Liver (tissue), 9 donors: ENCODE measurements around the gene LANCL1. TPM values are rescaled to one million over a fixed set of nuclear protein-coding genes. Genes with fewer than 3 reads are reported as not detected.

Experiments used
- DNase-seq: peaks from one replicate; pipeline ENCODE4 v3.0.0-alpha.2; 2017; ENCODE audit warnings: low spot score
- H3K27ac ChIP-seq, 2 donors: one replicate each; pipeline ENCODE4 v1.7.0; 2013; ENCODE audit warnings: inconsistent platforms in 2 of 2, low read length in 2 of 2, control low read depth in 1 of 2, low read depth in 1 of 2, mild to moderate bottlenecking in 1 of 2
- H3K27me3 ChIP-seq, 4 donors: one replicate each; pipeline versions ENCODE4 v1.6.1 to v1.7.0; 2013; ENCODE audit warnings: low read length in 3 of 4, inconsistent platforms in 1 of 4, mild to moderate bottlenecking in 1 of 4, moderate library complexity in 1 of 4; ENCODE audit not compliant: control insufficient read depth in 4 of 4, insufficient read depth in 4 of 4
- H3K36me3 ChIP-seq, 4 donors: one replicate each; pipeline versions ENCODE4 v1.6.1 to v1.7.0; 2013; ENCODE audit warnings: low read length in 3 of 4, mild to moderate bottlenecking in 3 of 4, low read depth in 1 of 4, moderate library complexity in 1 of 4; ENCODE audit not compliant: control insufficient read depth in 4 of 4, insufficient read depth in 3 of 4
- H3K4me1 ChIP-seq, 4 donors: one replicate each; pipeline versions ENCODE4 v1.6.1 to v1.7.0; 2013; ENCODE audit warnings: low read length in 3 of 4, mild to moderate bottlenecking in 3 of 4, moderate library complexity in 1 of 4; ENCODE audit not compliant: control insufficient read depth in 4 of 4, insufficient read depth in 4 of 4
- H3K4me3 ChIP-seq, 3 donors: one replicate each; pipeline versions ENCODE4 v1.6.1 to v1.7.0; 2013; ENCODE audit warnings: low read length in 3 of 3, control low read depth in 1 of 3, low read depth in 1 of 3, mild to moderate bottlenecking in 1 of 3
- H3K9ac ChIP-seq, 2 donors: one replicate each; pipeline ENCODE4 v1.7.0; 2013; ENCODE audit warnings: low read length in 2 of 2, mild to moderate bottlenecking in 2 of 2, moderate library complexity in 2 of 2, control low read depth in 1 of 2, low read depth in 1 of 2
- H3K9me3 ChIP-seq, 4 donors: one replicate each; pipeline versions ENCODE4 v1.6.1 to v1.7.0; 2013; ENCODE audit warnings: low read length in 3 of 4; ENCODE audit not compliant: control insufficient read depth in 4 of 4
- EGR1 ChIP-seq, 2 donors: IDR thresholded peaks; 2 replicates each; pipeline ENCODE4 v1.6.1; 2016 to 2018; ENCODE audit warnings: antibody characterized with exemption in 2 of 2, low read depth in 2 of 2
- FOXA1 ChIP-seq: IDR thresholded peaks from 2 replicates; pipeline ENCODE4 v1.6.1; 2016; ENCODE audit warnings: antibody characterized with exemption
- FOXA2 ChIP-seq: IDR thresholded peaks from 2 replicates; pipeline ENCODE4 v1.6.1; 2016; ENCODE audit warnings: antibody characterized with exemption
- GABPA ChIP-seq, 2 donors: IDR thresholded peaks in 1 of 2; conservative IDR thresholded peaks in 1 of 2; 2 replicates each; pipeline ENCODE4 v1.6.1; 2016; ENCODE audit warnings: antibody characterized with exemption in 2 of 2, mild to moderate bottlenecking in 1 of 2, moderate library complexity in 1 of 2
- HNF4A ChIP-seq, 2 donors: conservative IDR thresholded peaks; 2 replicates each; pipeline ENCODE4 v1.6.1; 2016; ENCODE audit warnings: antibody characterized with exemption in 2 of 2, mild to moderate bottlenecking in 2 of 2
- HNF4G ChIP-seq: IDR thresholded peaks from 2 replicates; pipeline ENCODE4 v1.6.1; 2016; ENCODE audit warnings: antibody characterized with exemption
- JUND ChIP-seq, 2 donors: IDR thresholded peaks; 2 replicates each; pipeline ENCODE4 v1.6.1; 2016; ENCODE audit warnings: antibody characterized with exemption in 2 of 2
- NR2F2 ChIP-seq: IDR thresholded peaks from 2 replicates; pipeline ENCODE4 v1.6.1; 2016; ENCODE audit warnings: antibody characterized with exemption
- RAD21 ChIP-seq, 2 donors: IDR thresholded peaks; 2 replicates each; pipeline ENCODE4 v1.6.1; 2016; ENCODE audit warnings: antibody characterized with exemption in 2 of 2, mild to moderate bottlenecking in 2 of 2
- RXRA ChIP-seq, 2 donors: IDR thresholded peaks; 2 replicates each; pipeline ENCODE4 v1.6.1; 2017 to 2018; ENCODE audit warnings: antibody characterized with exemption in 2 of 2, mild to moderate bottlenecking in 1 of 2
- SP1 ChIP-seq: IDR thresholded peaks from 2 replicates; pipeline ENCODE4 v1.6.1; 2018; ENCODE audit warnings: antibody characterized with exemption, mild to moderate bottlenecking
- TAF1 ChIP-seq: conservative IDR thresholded peaks from 2 replicates; pipeline ENCODE4 v1.6.1; 2016; ENCODE audit warnings: antibody characterized with exemption, mild to moderate bottlenecking
- YY1 ChIP-seq: IDR thresholded peaks from 2 replicates; pipeline ENCODE4 v1.6.1; 2016; ENCODE audit warnings: antibody characterized with exemption, mild to moderate bottlenecking
- WGBS: extraction: QIAGEN DNeasy Blood & Tissue Kit; methylation state at CpG from one replicate; pipeline ENCODE4 v1.1.7; 2013; 5-methylcytosine and 5-hydroxymethylcytosine counted together
- polyA plus RNA-seq, 2 donors: library from polyadenylated mRNA; stranded (reverse) in 1 of 2; unstranded in 1 of 2; fragments of 200-250 nt in 1 of 2; fragments of >200 nt in 1 of 2; fragmentation: Nextera tagmentation in 1 of 2; extraction: Ambion mirVana in 1 of 2; gene quantifications; one replicate each; pipeline versions ENCODE4 v1.2.1 to v1.2.3, GENCODE V29; 2013 to 2015
- total RNA-seq, 2 donors: library from RNA; depleted of rRNA; stranded (reverse); fragments of >200 nt; gene quantifications; one replicate each; pipeline ENCODE4 v1.2.3, GENCODE V29; 2014
- TF ChIP-seq, protein P1 (sequence below): IDR thresholded peaks from 2 replicates; pipeline ENCODE4 v1.6.1; 2016; ENCODE audit warnings: antibody characterized with exemption
- TF ChIP-seq, protein P2 (sequence below): IDR thresholded peaks from 2 replicates; pipeline ENCODE4 v1.6.1; 2016; ENCODE audit warnings: antibody characterized with exemption, mild to moderate bottlenecking
- TF ChIP-seq, protein P3 (sequence below): IDR thresholded peaks from 2 replicates; pipeline ENCODE4 v1.6.1; 2016; ENCODE audit warnings: antibody characterized with exemption
- TF ChIP-seq, protein P4 (sequence below): IDR thresholded peaks from 2 replicates; pipeline ENCODE4 v1.6.1; 2016; ENCODE audit warnings: antibody characterized with exemption
- TF ChIP-seq, protein P5 (sequence below): fragments of 150-350 bp; IDR thresholded peaks from 2 replicates; pipeline ENCODE4 v1.5.1; 2017; ENCODE audit warnings: improper control_type of control experiment, low read depth, low read length; ENCODE audit not compliant: missing input control
- donor health status: healthy.
- donor health status: healthy.
- donor health status: healthy.
- donor health status: healthy.
- donor health status: healthy.

Gene LANCL1
- total and polyA plus RNA-seq, 4 donors = 7.2 to 21.0 (median 12.1) TPM

DNA sequence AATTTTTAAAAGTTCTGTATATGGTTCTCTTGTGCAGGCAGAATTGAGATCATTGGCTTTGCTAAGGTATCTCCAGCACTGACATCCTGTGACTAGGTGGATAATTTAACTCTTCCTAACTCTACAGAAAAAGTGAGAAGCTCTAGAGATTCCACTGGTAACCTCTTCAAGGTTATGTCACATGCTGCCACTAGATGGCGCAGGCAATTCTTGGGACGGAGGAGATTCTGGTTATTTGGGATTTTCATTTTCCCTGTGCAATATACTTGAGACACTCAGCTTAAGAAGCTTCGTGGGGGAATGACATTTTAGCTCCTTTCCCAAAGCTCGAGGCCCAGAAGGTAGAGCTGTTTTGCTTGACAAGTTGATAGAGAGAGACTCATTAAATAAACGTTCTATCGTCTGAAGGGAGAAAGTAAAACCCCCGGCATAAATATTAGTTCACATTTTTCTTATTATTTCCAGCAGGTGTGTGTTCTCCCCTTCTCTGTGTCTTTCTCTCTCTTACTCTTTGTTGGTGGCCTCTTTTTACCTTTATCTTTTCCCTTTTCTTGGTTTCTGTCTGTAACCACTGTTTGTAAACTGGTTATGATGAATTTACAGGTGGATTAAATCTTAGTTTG is 26.6 kb upstream of the LANCL1 start:
- H3K9me3 ChIP-seq = no peaks in the 10 kb centered on the region
- H3K4me3 ChIP-seq = peak overlapping the region; percentile 27 to 73 (median 62)
- H3K9ac ChIP-seq = peak overlapping the region; percentile 35 to 80
- H3K4me1 ChIP-seq = peaks cover 0 to 14% (median 3%) of the 10 kb centered on the region in 4 donors
- peak; percentile 58 for DNase-seq
- H3K27me3 ChIP-seq = no peaks in the 10 kb centered on the region
- no peak for TF ChIP-seq TAF1
- no peak for TF ChIP-seq JUND (IDR thresholded peaks at IDR 0.05)
- TF ChIP-seq FOXA2 = no peak
- TF ChIP-seq FOXA1 = no peak
- TF ChIP-seq, protein P1, sequence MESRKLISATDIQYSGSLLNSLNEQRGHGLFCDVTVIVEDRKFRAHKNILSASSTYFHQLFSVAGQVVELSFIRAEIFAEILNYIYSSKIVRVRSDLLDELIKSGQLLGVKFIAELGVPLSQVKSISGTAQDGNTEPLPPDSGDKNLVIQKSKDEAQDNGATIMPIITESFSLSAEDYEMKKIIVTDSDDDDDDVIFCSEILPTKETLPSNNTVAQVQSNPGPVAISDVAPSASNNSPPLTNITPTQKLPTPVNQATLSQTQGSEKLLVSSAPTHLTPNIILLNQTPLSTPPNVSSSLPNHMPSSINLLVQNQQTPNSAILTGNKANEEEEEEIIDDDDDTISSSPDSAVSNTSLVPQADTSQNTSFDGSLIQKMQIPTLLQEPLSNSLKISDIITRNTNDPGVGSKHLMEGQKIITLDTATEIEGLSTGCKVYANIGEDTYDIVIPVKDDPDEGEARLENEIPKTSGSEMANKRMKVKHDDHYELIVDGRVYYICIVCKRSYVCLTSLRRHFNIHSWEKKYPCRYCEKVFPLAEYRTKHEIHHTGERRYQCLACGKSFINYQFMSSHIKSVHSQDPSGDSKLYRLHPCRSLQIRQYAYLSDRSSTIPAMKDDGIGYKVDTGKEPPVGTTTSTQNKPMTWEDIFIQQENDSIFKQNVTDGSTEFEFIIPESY = no peak
- TF ChIP-seq, protein P2, sequence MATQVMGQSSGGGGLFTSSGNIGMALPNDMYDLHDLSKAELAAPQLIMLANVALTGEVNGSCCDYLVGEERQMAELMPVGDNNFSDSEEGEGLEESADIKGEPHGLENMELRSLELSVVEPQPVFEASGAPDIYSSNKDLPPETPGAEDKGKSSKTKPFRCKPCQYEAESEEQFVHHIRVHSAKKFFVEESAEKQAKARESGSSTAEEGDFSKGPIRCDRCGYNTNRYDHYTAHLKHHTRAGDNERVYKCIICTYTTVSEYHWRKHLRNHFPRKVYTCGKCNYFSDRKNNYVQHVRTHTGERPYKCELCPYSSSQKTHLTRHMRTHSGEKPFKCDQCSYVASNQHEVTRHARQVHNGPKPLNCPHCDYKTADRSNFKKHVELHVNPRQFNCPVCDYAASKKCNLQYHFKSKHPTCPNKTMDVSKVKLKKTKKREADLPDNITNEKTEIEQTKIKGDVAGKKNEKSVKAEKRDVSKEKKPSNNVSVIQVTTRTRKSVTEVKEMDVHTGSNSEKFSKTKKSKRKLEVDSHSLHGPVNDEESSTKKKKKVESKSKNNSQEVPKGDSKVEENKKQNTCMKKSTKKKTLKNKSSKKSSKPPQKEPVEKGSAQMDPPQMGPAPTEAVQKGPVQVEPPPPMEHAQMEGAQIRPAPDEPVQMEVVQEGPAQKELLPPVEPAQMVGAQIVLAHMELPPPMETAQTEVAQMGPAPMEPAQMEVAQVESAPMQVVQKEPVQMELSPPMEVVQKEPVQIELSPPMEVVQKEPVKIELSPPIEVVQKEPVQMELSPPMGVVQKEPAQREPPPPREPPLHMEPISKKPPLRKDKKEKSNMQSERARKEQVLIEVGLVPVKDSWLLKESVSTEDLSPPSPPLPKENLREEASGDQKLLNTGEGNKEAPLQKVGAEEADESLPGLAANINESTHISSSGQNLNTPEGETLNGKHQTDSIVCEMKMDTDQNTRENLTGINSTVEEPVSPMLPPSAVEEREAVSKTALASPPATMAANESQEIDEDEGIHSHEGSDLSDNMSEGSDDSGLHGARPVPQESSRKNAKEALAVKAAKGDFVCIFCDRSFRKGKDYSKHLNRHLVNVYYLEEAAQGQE = no peak
- TF ChIP-seq RAD21 (IDR thresholded peaks at IDR 0.05) = peak; percentile 83 to 89
- TF ChIP-seq, protein P3, sequence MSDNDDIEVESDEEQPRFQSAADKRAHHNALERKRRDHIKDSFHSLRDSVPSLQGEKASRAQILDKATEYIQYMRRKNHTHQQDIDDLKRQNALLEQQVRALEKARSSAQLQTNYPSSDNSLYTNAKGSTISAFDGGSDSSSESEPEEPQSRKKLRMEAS = no peak
- TF ChIP-seq, protein P4, sequence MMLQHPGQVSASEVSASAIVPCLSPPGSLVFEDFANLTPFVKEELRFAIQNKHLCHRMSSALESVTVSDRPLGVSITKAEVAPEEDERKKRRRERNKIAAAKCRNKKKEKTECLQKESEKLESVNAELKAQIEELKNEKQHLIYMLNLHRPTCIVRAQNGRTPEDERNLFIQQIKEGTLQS = no peak
- no peak for TF ChIP-seq RXRA (IDR thresholded peaks at IDR 0.05)
- TF ChIP-seq, protein P5, sequence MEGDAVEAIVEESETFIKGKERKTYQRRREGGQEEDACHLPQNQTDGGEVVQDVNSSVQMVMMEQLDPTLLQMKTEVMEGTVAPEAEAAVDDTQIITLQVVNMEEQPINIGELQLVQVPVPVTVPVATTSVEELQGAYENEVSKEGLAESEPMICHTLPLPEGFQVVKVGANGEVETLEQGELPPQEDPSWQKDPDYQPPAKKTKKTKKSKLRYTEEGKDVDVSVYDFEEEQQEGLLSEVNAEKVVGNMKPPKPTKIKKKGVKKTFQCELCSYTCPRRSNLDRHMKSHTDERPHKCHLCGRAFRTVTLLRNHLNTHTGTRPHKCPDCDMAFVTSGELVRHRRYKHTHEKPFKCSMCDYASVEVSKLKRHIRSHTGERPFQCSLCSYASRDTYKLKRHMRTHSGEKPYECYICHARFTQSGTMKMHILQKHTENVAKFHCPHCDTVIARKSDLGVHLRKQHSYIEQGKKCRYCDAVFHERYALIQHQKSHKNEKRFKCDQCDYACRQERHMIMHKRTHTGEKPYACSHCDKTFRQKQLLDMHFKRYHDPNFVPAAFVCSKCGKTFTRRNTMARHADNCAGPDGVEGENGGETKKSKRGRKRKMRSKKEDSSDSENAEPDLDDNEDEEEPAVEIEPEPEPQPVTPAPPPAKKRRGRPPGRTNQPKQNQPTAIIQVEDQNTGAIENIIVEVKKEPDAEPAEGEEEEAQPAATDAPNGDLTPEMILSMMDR = peak; percentile 85
- no peak for TF ChIP-seq EGR1 (IDR thresholded peaks at IDR 0.05; ENCODE audit: low read depth in 2 of 2)
- no peak for TF ChIP-seq YY1
- TF ChIP-seq GABPA (IDR thresholded peaks at IDR 0.05 in 1 of 2, conservative IDR thresholded peaks at IDR 0.05 in 1 of 2) = no peak
- TF ChIP-seq NR2F2 = no peak
- no peak for TF ChIP-seq HNF4G
- no peak for TF ChIP-seq SP1
- TF ChIP-seq HNF4A (conservative IDR thresholded peaks at IDR 0.05) = peak in 1 of 2 donors; percentile 8
- 10% methylated on average over 7 of the region's 7 CpGs for WGBS
- H3K27ac ChIP-seq = no peak overlapping the region
- H3K36me3 ChIP-seq = no peaks in the 10 kb centered on the region
